ENCODE measurements around the gene CYP4F3. TPM values are rescaled to one million over a fixed set of nuclear protein-coding genes. Genes with fewer than 3 reads are reported as not detected.
"Not testable (repeated sequence)": the region's sequence is repeated elsewhere in the genome, so short reads cannot be mapped to it uniquely, and the experiment has no call there.

CYP4F3 gene
- polyA plus RNA-seq, 1 donor: 6.1 TPM

- Histone ChIP-seq H3K4me1 (ENCODE audit: control insufficient read depth, insufficient read depth, low read length) (peaks cover 34% of the 10 kb centered on the region), H3K4me3 (ENCODE audit: low read length) (no peak overlapping the region), H3K27ac (ENCODE audit: low read length) (peak overlapping the region; percentile 95), H3K36me3 (ENCODE audit: control insufficient read depth, insufficient read depth, low read length) (no peaks in the 10 kb centered on the region), H3K9me3 (ENCODE audit: control insufficient read depth, low read depth, low read length) (no peaks in the 10 kb centered on the region), H3K27me3 (ENCODE audit: control insufficient read depth, insufficient read depth, low read length) (no peaks in the 10 kb centered on the region)
- DNase-seq: no peak
Measured at GRCh38 chr19:15642807-15643206, 2.1 kb downstream of the CYP4F3 start.

- Histone ChIP-seq H3K36me3 (ENCODE audit: control insufficient read depth, insufficient read depth, low read length) (no peaks in the 10 kb centered on the region), H3K4me3 (ENCODE audit: low read length) (no peak overlapping the region), H3K4me1 (ENCODE audit: control insufficient read depth, insufficient read depth, low read length) (peaks cover 34% of the 10 kb centered on the region), H3K9me3 (ENCODE audit: control insufficient read depth, low read depth, low read length) (no peaks in the 10 kb centered on the region), H3K27ac (ENCODE audit: low read length) (peak overlapping the region; percentile 59), H3K27me3 (ENCODE audit: control insufficient read depth, insufficient read depth, low read length) (no peaks in the 10 kb centered on the region)
- DNase-seq: peak; percentile 58 to 73
- no CpG with 5 or more reads among the region's 3 CpGs for WGBS (ENCODE audit: insufficient coverage, low lambda C conversion rate)
Measured at GRCh38 chr19:15643387-15643786, 2.7 kb downstream of the CYP4F3 start.

- no peaks in the 10 kb centered on the region for H3K27me3 ChIP-seq (ENCODE audit: control insufficient read depth, insufficient read depth, low read length)
- no CpG with 5 or more reads among the region's 3 CpGs for WGBS (ENCODE audit: insufficient coverage, low lambda C conversion rate)
- H3K4me3 ChIP-seq (ENCODE audit: low read length): no peak overlapping the region
- H3K27ac ChIP-seq (ENCODE audit: low read length): peak overlapping the region; percentile 59
- peaks cover 34% of the 10 kb centered on the region for H3K4me1 ChIP-seq (ENCODE audit: control insufficient read depth, insufficient read depth, low read length)
- no peaks in the 10 kb centered on the region for H3K36me3 ChIP-seq (ENCODE audit: control insufficient read depth, insufficient read depth, low read length)
- DNase-seq: no peak
- H3K9me3 ChIP-seq (ENCODE audit: control insufficient read depth, low read depth, low read length): no peaks in the 10 kb centered on the region
Measured at GRCh38 chr19:15644066-15644741, 3.5 kb downstream of the CYP4F3 start.

- H3K4me1 ChIP-seq (ENCODE audit: control insufficient read depth, insufficient read depth, low read length): peaks cover 28% of the 10 kb centered on the region
- no peaks in the 10 kb centered on the region for H3K27me3 ChIP-seq (ENCODE audit: control insufficient read depth, insufficient read depth, low read length)
- no CpG with 5 or more reads among the region's 3 CpGs for WGBS (ENCODE audit: insufficient coverage, low lambda C conversion rate)
- H3K36me3 ChIP-seq (ENCODE audit: control insufficient read depth, insufficient read depth, low read length): no peaks in the 10 kb centered on the region
- no peak overlapping the region for H3K4me3 ChIP-seq (ENCODE audit: low read length)
- no peaks in the 10 kb centered on the region for H3K9me3 ChIP-seq (ENCODE audit: control insufficient read depth, low read depth, low read length)
- no peak for DNase-seq
- no peak overlapping the region for H3K27ac ChIP-seq (ENCODE audit: low read length)
Measured at GRCh38 chr19:15644816-15645215, 4.1 kb downstream of the CYP4F3 start.

- DNase-seq: no peak
- Histone ChIP-seq H3K36me3 (ENCODE audit: control insufficient read depth, insufficient read depth, low read length) (no peaks in the 10 kb centered on the region), H3K27me3 (ENCODE audit: control insufficient read depth, insufficient read depth, low read length) (no peaks in the 10 kb centered on the region), H3K4me3 (ENCODE audit: low read length) (no peak overlapping the region), H3K9me3 (ENCODE audit: control insufficient read depth, low read depth, low read length) (no peaks in the 10 kb centered on the region), H3K27ac (ENCODE audit: low read length) (no peak overlapping the region), H3K4me1 (ENCODE audit: control insufficient read depth, insufficient read depth, low read length) (peaks cover 5% of the 10 kb centered on the region)
- WGBS (ENCODE audit: insufficient coverage, low lambda C conversion rate): 40% methylated on average over 1 of the region's 2 CpGs
Measured at GRCh38 chr19:15649526-15649925, 8.8 kb downstream of the CYP4F3 start.

GRCh38 chr19:15650123-15650522, 9.4 kb downstream of the CYP4F3 start:
- H3K36me3 ChIP-seq (ENCODE audit: control insufficient read depth, insufficient read depth, low read length); H3K27ac ChIP-seq (ENCODE audit: low read length); H3K4me1 ChIP-seq (ENCODE audit: control insufficient read depth, insufficient read depth, low read length); H3K27me3 ChIP-seq (ENCODE audit: control insufficient read depth, insufficient read depth, low read length); H3K4me3 ChIP-seq (ENCODE audit: low read length); H3K9me3 ChIP-seq (ENCODE audit: control insufficient read depth, low read depth, low read length); DNase-seq: not testable (repeated sequence)

GRCh38 chr19:15651791-15652190, 11.1 kb downstream of the CYP4F3 start:
- DNase-seq: peak; percentile 66 to 80
- H3K27me3 ChIP-seq (ENCODE audit: control insufficient read depth, insufficient read depth, low read length): no peaks in the 10 kb centered on the region
- peaks cover 5% of the 10 kb centered on the region for H3K4me1 ChIP-seq (ENCODE audit: control insufficient read depth, insufficient read depth, low read length)
- no peak overlapping the region for H3K4me3 ChIP-seq (ENCODE audit: low read length)
- no peaks in the 10 kb centered on the region for H3K36me3 ChIP-seq (ENCODE audit: control insufficient read depth, insufficient read depth, low read length)
- H3K9me3 ChIP-seq (ENCODE audit: control insufficient read depth, low read depth, low read length): no peaks in the 10 kb centered on the region
- no CpG with 5 or more reads among the region's 3 CpGs for WGBS (ENCODE audit: insufficient coverage, low lambda C conversion rate)
- H3K27ac ChIP-seq (ENCODE audit: low read length): peak overlapping the region; percentile 62

- no CpG with 5 or more reads among the region's 8 CpGs for WGBS (ENCODE audit: insufficient coverage, low lambda C conversion rate)
- H3K9me3 ChIP-seq (ENCODE audit: control insufficient read depth, low read depth, low read length): no peaks in the 10 kb centered on the region
- H3K4me3 ChIP-seq (ENCODE audit: low read length): no peak overlapping the region
- peaks cover 5% of the 10 kb centered on the region for H3K4me1 ChIP-seq (ENCODE audit: control insufficient read depth, insufficient read depth, low read length)
- H3K27ac ChIP-seq (ENCODE audit: low read length): peak overlapping the region; percentile 62
- H3K36me3 ChIP-seq (ENCODE audit: control insufficient read depth, insufficient read depth, low read length): no peaks in the 10 kb centered on the region
- no peaks in the 10 kb centered on the region for H3K27me3 ChIP-seq (ENCODE audit: control insufficient read depth, insufficient read depth, low read length)
- no peak for DNase-seq
Measured at GRCh38 chr19:15652559-15653278, 12.0 kb downstream of the CYP4F3 start.

- Histone ChIP-seq H3K9me3 (ENCODE audit: control insufficient read depth, low read depth, low read length) (no peaks in the 10 kb centered on the region), H3K27ac (ENCODE audit: low read length) (no peak overlapping the region), H3K4me3 (ENCODE audit: low read length) (no peak overlapping the region), H3K4me1 (ENCODE audit: control insufficient read depth, insufficient read depth, low read length) (peaks cover 5% of the 10 kb centered on the region), H3K27me3 (ENCODE audit: control insufficient read depth, insufficient read depth, low read length) (no peaks in the 10 kb centered on the region), H3K36me3 (ENCODE audit: control insufficient read depth, insufficient read depth, low read length) (no peaks in the 10 kb centered on the region)
- no peak for DNase-seq
Measured at GRCh38 chr19:15656467-15656866, 15.8 kb downstream of the CYP4F3 start.

GRCh38 chr19:15663247-15663646, 22.6 kb downstream of the CYP4F3 start:
- no peaks in the 10 kb centered on the region for H3K9me3 ChIP-seq (ENCODE audit: control insufficient read depth, low read depth, low read length)
- H3K4me1 ChIP-seq (ENCODE audit: control insufficient read depth, insufficient read depth, low read length): no peaks in the 10 kb centered on the region
- no peak overlapping the region for H3K27ac ChIP-seq (ENCODE audit: low read length)
- DNase-seq: no peak
- H3K4me3 ChIP-seq (ENCODE audit: low read length): no peak overlapping the region
- no peaks in the 10 kb centered on the region for H3K36me3 ChIP-seq (ENCODE audit: control insufficient read depth, insufficient read depth, low read length)
- H3K27me3 ChIP-seq (ENCODE audit: control insufficient read depth, insufficient read depth, low read length): no peaks in the 10 kb centered on the region
- no CpG with 5 or more reads among the region's 4 CpGs for WGBS (ENCODE audit: insufficient coverage, low lambda C conversion rate)

GRCh38 chr19:15666186-15666585, 25.5 kb downstream of the CYP4F3 start:
- Histone ChIP-seq H3K27ac (ENCODE audit: low read length) (no peak overlapping the region), H3K27me3 (ENCODE audit: control insufficient read depth, insufficient read depth, low read length) (no peaks in the 10 kb centered on the region), H3K36me3 (ENCODE audit: control insufficient read depth, insufficient read depth, low read length) (no peaks in the 10 kb centered on the region), H3K9me3 (ENCODE audit: control insufficient read depth, low read depth, low read length) (no peaks in the 10 kb centered on the region), H3K4me1 (ENCODE audit: control insufficient read depth, insufficient read depth, low read length) (no peaks in the 10 kb centered on the region), H3K4me3 (ENCODE audit: low read length) (no peak overlapping the region)
- whole genome bisulfite sequencing (ENCODE audit: insufficient coverage, low lambda C conversion rate): no CpG with 5 or more reads among the region's 1 CpG
- no peak for DNase-seq
